Endothelial cell of umbilical vein (primary cell): ENCODE data around the gene OSBPL5. TPM values are rescaled to one million over a fixed set of nuclear protein-coding genes. Genes with fewer than 3 reads are reported as not detected.

ENCODE experiments used
- BruUV-seq: library from RNA; stranded (reverse); fragments of 400-500 nt; replicated peaks from 2 replicates; lab custom pipeline; 2021; lab: Mats Ljungman, UMichigan
- CTCF ChIA-PET: fragments of 300-600, 350-600 bp; sonication (Branson Sonifier 250); formaldehyde crosslinking; loops from one replicate; lab custom pipeline; 2021; ENCODE audit warnings: antibody characterized with exemption, inconsistent platforms; lab: Charles Lee
- POLR2A ChIA-PET: fragments of 300-600, 350-600 bp; sonication (Branson Sonifier 250); formaldehyde crosslinking; loops from one replicate; lab custom pipeline; 2021; ENCODE audit warnings: antibody characterized with exemption, inconsistent platforms; lab: Charles Lee
- DNase-seq: peaks from one replicate; pipeline ENCODE4 v3.0.0-alpha.2; 2011; ENCODE audit warnings: low read depth, low spot score
- FAIRE-seq: peaks from 2 replicates; lab custom pipeline; 2011; peaks lifted over from hg19 to GRCh38; lab: Jason Lieb, UNC
- H2AFZ ChIP-seq: 2 replicates; pipeline ENCODE4 v1.6.0; 2012; ENCODE audit warnings: low read depth, low read length, control low read depth, inconsistent platforms
- H3K27ac ChIP-seq: 2 replicates; pipeline ENCODE4 v1.5.1; 2011; ENCODE audit warnings: low read depth, mild to moderate bottlenecking, control low read depth, low read length, moderate library complexity; ENCODE audit not compliant: insufficient read depth
- H3K27me3 ChIP-seq, 2 experiments: 2 replicates each; pipeline versions ENCODE4 v1.6.0 to v1.6.1; 2011; ENCODE audit warnings: low read length in 2 of 2, mixed read lengths in 1 of 2; ENCODE audit not compliant: control insufficient read depth in 2 of 2, insufficient read depth in 2 of 2
- H3K36me3 ChIP-seq, 2 experiments: 2 replicates in 1 of 2; 3 replicates in 1 of 2; pipeline ENCODE4 v1.5.1; 2011; ENCODE audit warnings: low read length in 2 of 2, mild to moderate bottlenecking in 1 of 2, moderate library complexity in 1 of 2; ENCODE audit not compliant: control insufficient read depth in 2 of 2, insufficient read depth in 2 of 2; ENCODE audit errors: extremely low read depth in 1 of 2
- H3K4me1 ChIP-seq: 3 replicates; pipeline ENCODE4 v1.5.1; 2011; ENCODE audit warnings: mild to moderate bottlenecking, low read length; ENCODE audit not compliant: control insufficient read depth, insufficient read depth; ENCODE audit errors: extremely low read depth
- H3K4me2 ChIP-seq: 2 replicates; pipeline ENCODE4 v1.6.1; 2011; ENCODE audit warnings: low read length, control low read depth, mixed read lengths; ENCODE audit not compliant: insufficient read depth
- H3K4me3 ChIP-seq, 3 experiments: fragments of 200-600 bp in 1 of 3; sonication (generic), shearing (Covaris generic) in 1 of 3; replicated peaks in 1 of 3; 2 replicates each; pipeline ENCODE4 v1.5.1; 2011 to 2016; ENCODE audit warnings: control low read depth in 3 of 3, low read length in 3 of 3, mild to moderate bottlenecking in 2 of 3, inconsistent platforms in 1 of 3, low read depth in 1 of 3, moderate library complexity in 1 of 3; ENCODE audit not compliant: insufficient read depth in 1 of 3
- H3K79me2 ChIP-seq: 2 replicates; pipeline ENCODE4 v1.6.0; 2012; ENCODE audit warnings: low read length, inconsistent platforms; ENCODE audit not compliant: control insufficient read depth, insufficient read depth
- H3K9ac ChIP-seq: replicated peaks from 2 replicates; pipeline ENCODE3; 2011; ENCODE audit warnings: low read length, control low read depth; ENCODE audit not compliant: insufficient read depth; ENCODE audit errors: extremely low read depth
- H3K9me1 ChIP-seq: replicated peaks from 3 replicates; pipeline ENCODE4 v1.6.0; 2011; ENCODE audit warnings: mild to moderate bottlenecking, low read length; ENCODE audit not compliant: control insufficient read depth, insufficient read depth; ENCODE audit errors: extremely low read depth
- H3K9me3 ChIP-seq: replicated peaks from 2 replicates; pipeline ENCODE4 v1.5.1; 2012; ENCODE audit warnings: low read length, inconsistent platforms; ENCODE audit not compliant: control insufficient read depth, insufficient read depth
- H4K20me1 ChIP-seq: replicated peaks from 2 replicates; pipeline ENCODE3; 2011; ENCODE audit warnings: mild to moderate bottlenecking, low read length; ENCODE audit not compliant: control insufficient read depth, insufficient read depth; ENCODE audit errors: extremely low read depth
- EZH2 ChIP-seq: IDR thresholded peaks from 2 replicates; pipeline ENCODE4 v1.6.1; 2012; ENCODE audit warnings: borderline replicate concordance, low read depth, mild to moderate bottlenecking, moderate library complexity, low read length, inconsistent platforms; ENCODE audit not compliant: severe bottlenecking
- FOS ChIP-seq: IDR thresholded peaks from 2 replicates; pipeline ENCODE4 v1.6.1; 2011; ENCODE audit warnings: mild to moderate bottlenecking, low read length, moderate library complexity, borderline replicate concordance; ENCODE audit not compliant: insufficient read depth
- GATA2 ChIP-seq: IDR thresholded peaks from 2 replicates; pipeline ENCODE4 v1.7.0; 2011; ENCODE audit warnings: low read depth, mild to moderate bottlenecking, moderate library complexity, mixed read lengths, low read length; ENCODE audit not compliant: insufficient read length, insufficient read depth
- JUN ChIP-seq: IDR thresholded peaks from 2 replicates; pipeline ENCODE4 v1.6.1; 2011; ENCODE audit warnings: borderline replicate concordance, low read depth; ENCODE audit not compliant: insufficient read length, insufficient read depth
- MYC ChIP-seq: IDR thresholded peaks from one replicate; pipeline ENCODE4 v1.6.1; 2011; ENCODE audit warnings: mild to moderate bottlenecking, low read depth, low read length
- POLR2A ChIP-seq: IDR thresholded peaks from 2 replicates; pipeline ENCODE4 v1.6.1; 2012; ENCODE audit warnings: low read depth, mild to moderate bottlenecking, control low read depth, low read length
- POLR2AphosphoS5 ChIP-seq: IDR thresholded peaks from 2 replicates; pipeline ENCODE4 v1.6.1; 2012; ENCODE audit warnings: low read depth, mild to moderate bottlenecking, control low read depth, low read length, moderate library complexity; ENCODE audit not compliant: insufficient read depth
- dilution Hi-C: fragments of 300-500 bp; cut with MboI; formaldehyde crosslinking; loops from one replicate; pipeline ENCODE4 v1.15.0; 2019; ENCODE audit warnings: low sequenced_read_pairs; ENCODE audit not compliant: extremely low pct_ligation_motif_present
- intact Hi-C: fragments of 100-400 bp; cut with micrococcal nuclease; formaldehyde crosslinking; loops from one replicate; pipeline ENCODE4 v1.10.0; 2022
- polyA plus RNA-seq, 4 experiments: library from polyadenylated mRNA; depleted of rRNA in 3 of 4; stranded (reverse) in 3 of 4; unstranded in 1 of 4; fragments of >200 nt; gene quantifications; 2 replicates each; pipeline versions ENCODE4 v1.2.1 to v1.2.3, GENCODE V29; 2011 to 2012; ENCODE audit warnings: missing spikeins in 1 of 4
- total RNA-seq: library from RNA; stranded (reverse); gene quantifications from 2 replicates; pipeline ENCODE4 v1.2.3, GENCODE V29; 2021
- TF ChIP-seq, protein P1 (sequence below), 2 donors: IDR thresholded peaks; 1 replicate in 1 of 2; 2 replicates in 1 of 2; pipeline ENCODE4 v1.5.1; 2011; ENCODE audit warnings: low read length in 2 of 2, mild to moderate bottlenecking in 2 of 2, moderate library complexity in 2 of 2, control low read depth in 1 of 2, inconsistent platforms in 1 of 2, low read depth in 1 of 2; ENCODE audit not compliant: insufficient read depth in 1 of 2; ENCODE audit errors: extremely low read depth in 1 of 2
- TF ChIP-seq, protein P2 (sequence below): IDR thresholded peaks from 2 replicates; pipeline ENCODE4 v1.6.1; 2011; ENCODE audit not compliant: insufficient read depth, insufficient read length

Gene OSBPL5
- total and polyA plus RNA-seq, 2 donors (not counting 3 experiments of a cell fraction or from before 2014, with no cell fraction given), result 8.7 to 37.7 TPM

DNA sequence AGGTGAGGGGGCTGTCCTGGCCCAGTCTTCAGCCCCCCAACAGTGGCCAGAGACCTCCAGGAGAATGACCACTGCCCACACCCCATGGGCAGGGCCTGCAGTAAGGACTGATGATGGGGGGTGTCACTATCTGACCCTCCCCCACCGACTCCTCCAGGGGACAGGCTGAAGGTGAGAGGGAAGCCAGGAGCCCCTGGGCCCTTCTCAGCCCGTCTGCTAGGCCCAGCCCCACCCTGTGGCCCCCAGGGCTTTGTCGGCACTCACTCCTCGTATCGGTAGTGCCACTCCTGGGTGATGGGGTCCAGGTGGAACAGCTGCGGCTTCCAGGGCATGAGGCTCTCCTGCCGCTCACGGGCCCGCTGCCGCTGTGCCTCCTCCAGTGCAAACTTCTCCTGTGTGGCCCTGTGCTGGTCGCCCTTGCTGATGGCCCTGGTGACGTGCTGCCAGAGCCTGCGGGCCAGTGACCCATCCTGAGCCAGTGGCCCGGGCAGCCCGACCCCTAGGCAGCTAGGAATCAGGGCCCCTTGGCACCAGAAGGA, 72.4 kb downstream of the OSBPL5 start:
- H3K4me2 ChIP-seq, result no peak overlapping the region
- TF ChIP-seq MYC (no peak), JUN (no peak), EZH2 (no peak), GATA2 (no peak), POLR2A (no peak), POLR2AphosphoS5 (no peak), FOS (no peak)
- TF ChIP-seq, protein P1, sequence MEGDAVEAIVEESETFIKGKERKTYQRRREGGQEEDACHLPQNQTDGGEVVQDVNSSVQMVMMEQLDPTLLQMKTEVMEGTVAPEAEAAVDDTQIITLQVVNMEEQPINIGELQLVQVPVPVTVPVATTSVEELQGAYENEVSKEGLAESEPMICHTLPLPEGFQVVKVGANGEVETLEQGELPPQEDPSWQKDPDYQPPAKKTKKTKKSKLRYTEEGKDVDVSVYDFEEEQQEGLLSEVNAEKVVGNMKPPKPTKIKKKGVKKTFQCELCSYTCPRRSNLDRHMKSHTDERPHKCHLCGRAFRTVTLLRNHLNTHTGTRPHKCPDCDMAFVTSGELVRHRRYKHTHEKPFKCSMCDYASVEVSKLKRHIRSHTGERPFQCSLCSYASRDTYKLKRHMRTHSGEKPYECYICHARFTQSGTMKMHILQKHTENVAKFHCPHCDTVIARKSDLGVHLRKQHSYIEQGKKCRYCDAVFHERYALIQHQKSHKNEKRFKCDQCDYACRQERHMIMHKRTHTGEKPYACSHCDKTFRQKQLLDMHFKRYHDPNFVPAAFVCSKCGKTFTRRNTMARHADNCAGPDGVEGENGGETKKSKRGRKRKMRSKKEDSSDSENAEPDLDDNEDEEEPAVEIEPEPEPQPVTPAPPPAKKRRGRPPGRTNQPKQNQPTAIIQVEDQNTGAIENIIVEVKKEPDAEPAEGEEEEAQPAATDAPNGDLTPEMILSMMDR (IDR thresholded peaks at IDR 0.05; ENCODE audit: extremely low read depth in 1 of 2, insufficient read depth in 1 of 2, low read depth in 1 of 2, low read length in 2 of 2), result no peak
- TF ChIP-seq, protein P2, sequence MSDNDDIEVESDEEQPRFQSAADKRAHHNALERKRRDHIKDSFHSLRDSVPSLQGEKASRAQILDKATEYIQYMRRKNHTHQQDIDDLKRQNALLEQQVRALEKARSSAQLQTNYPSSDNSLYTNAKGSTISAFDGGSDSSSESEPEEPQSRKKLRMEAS, result no peak
- H3K36me3 ChIP-seq, result no peaks in the 10 kb centered on the region
- DNase-seq (no peak), FAIRE-seq (no peak)
- H3K9me1 ChIP-seq, result no peaks in the 10 kb centered on the region
- H4K20me1 ChIP-seq, result no peaks in the 10 kb centered on the region
- dilution Hi-C loops (no loop called here), intact Hi-C loops (loop anchor here (10.0 kb wide), 1 partner anchor 558 kb away; no protein-coding TSS in a partner anchor)
- H3K27me3 ChIP-seq, result no peaks in the 10 kb centered on the region
- ChIA-PET CTCF (interaction anchor here (1.5 to 5.7 kb wide), 5 partner anchors 19 to 66 kb away, joined by 5 to 183 read pairs (median 7); no protein-coding TSS in a partner anchor), POLR2A (no interaction called here)
- no TSS peak for BruUV-seq
- no peaks in the 10 kb centered on the region for H3K9me3 ChIP-seq
- no peak overlapping the region for H3K4me3 ChIP-seq
- H3K9ac ChIP-seq, result no peak overlapping the region
- H3K79me2 ChIP-seq, result no peaks in the 10 kb centered on the region
- no peak overlapping the region for H3K27ac ChIP-seq
- no peak overlapping the region for H2AFZ ChIP-seq
- peaks cover 21% of the 10 kb centered on the region for H3K4me1 ChIP-seq
